Measurements from ENCODE around the gene FASLG. TPM values are rescaled to one million over a fixed set of nuclear protein-coding genes. Genes with fewer than 3 reads are reported as not detected.

Gene FASLG
- total and polyA plus RNA-seq, 8 donors, result 0.21 to 1.4 (median 0.55) TPM; not detected in 1

- H3K4me1 ChIP-seq, result no peaks in the 10 kb centered on the region
- ATAC-seq (no peak), DNase-seq (no peak)
- H3K4me3 ChIP-seq, result no peak overlapping the region
- H3K9me3 ChIP-seq, result no peaks in the 10 kb centered on the region
- H3K27me3 ChIP-seq, result no peaks in the 10 kb centered on the region
- TF ChIP-seq, protein P1, sequence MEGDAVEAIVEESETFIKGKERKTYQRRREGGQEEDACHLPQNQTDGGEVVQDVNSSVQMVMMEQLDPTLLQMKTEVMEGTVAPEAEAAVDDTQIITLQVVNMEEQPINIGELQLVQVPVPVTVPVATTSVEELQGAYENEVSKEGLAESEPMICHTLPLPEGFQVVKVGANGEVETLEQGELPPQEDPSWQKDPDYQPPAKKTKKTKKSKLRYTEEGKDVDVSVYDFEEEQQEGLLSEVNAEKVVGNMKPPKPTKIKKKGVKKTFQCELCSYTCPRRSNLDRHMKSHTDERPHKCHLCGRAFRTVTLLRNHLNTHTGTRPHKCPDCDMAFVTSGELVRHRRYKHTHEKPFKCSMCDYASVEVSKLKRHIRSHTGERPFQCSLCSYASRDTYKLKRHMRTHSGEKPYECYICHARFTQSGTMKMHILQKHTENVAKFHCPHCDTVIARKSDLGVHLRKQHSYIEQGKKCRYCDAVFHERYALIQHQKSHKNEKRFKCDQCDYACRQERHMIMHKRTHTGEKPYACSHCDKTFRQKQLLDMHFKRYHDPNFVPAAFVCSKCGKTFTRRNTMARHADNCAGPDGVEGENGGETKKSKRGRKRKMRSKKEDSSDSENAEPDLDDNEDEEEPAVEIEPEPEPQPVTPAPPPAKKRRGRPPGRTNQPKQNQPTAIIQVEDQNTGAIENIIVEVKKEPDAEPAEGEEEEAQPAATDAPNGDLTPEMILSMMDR (IDR thresholded peaks at IDR 0.05), result no peak
- no peak overlapping the region for H3K27ac ChIP-seq
- H3K36me3 ChIP-seq, result no peaks in the 10 kb centered on the region
- intact Hi-C loops (cut with DNase I), result no loop called here
Measured at GRCh38 chr1:172670791-172671190, 11.9 kb downstream of the FASLG start.

GRCh38 chr1:172671591-172671990 lies 12.7 kb downstream of the FASLG start:
- TF ChIP-seq, protein P1 (IDR thresholded peaks at IDR 0.05), result no peak
- Histone ChIP-seq H3K27ac (no peak overlapping the region), H3K36me3 (no peaks in the 10 kb centered on the region), H3K4me1 (no peaks in the 10 kb centered on the region), H3K4me3 (no peak overlapping the region), H3K9me3 (no peaks in the 10 kb centered on the region), H3K27me3 (no peaks in the 10 kb centered on the region)
- ATAC-seq (no peak), DNase-seq (no peak)
- intact Hi-C loops (cut with DNase I), result no loop called here

- DNase-seq (no peak), ATAC-seq (no peak)
- H3K4me3 ChIP-seq, result no peak overlapping the region
- no peaks in the 10 kb centered on the region for H3K36me3 ChIP-seq
- H3K27me3 ChIP-seq, result no peaks in the 10 kb centered on the region
- no peak overlapping the region for H3K27ac ChIP-seq
- no peaks in the 10 kb centered on the region for H3K9me3 ChIP-seq
- no peaks in the 10 kb centered on the region for H3K4me1 ChIP-seq
- intact Hi-C loops (cut with DNase I), result no loop called here
- TF ChIP-seq, protein P1 (IDR thresholded peaks at IDR 0.05), result no peak
Measured at GRCh38 chr1:172672720-172673119, 13.8 kb downstream of the FASLG start.

- no peaks in the 10 kb centered on the region for H3K27me3 ChIP-seq
- intact Hi-C loops (cut with DNase I), result no loop called here
- no peak overlapping the region for H3K27ac ChIP-seq
- TF ChIP-seq, protein P1 (IDR thresholded peaks at IDR 0.05), result no peak
- DNase-seq (no peak), ATAC-seq (no peak)
- H3K9me3 ChIP-seq, result no peaks in the 10 kb centered on the region
- no peak overlapping the region for H3K4me3 ChIP-seq
- no peaks in the 10 kb centered on the region for H3K36me3 ChIP-seq
- H3K4me1 ChIP-seq, result no peaks in the 10 kb centered on the region
Measured at GRCh38 chr1:172673761-172674160, 14.9 kb downstream of the FASLG start.

DNA sequence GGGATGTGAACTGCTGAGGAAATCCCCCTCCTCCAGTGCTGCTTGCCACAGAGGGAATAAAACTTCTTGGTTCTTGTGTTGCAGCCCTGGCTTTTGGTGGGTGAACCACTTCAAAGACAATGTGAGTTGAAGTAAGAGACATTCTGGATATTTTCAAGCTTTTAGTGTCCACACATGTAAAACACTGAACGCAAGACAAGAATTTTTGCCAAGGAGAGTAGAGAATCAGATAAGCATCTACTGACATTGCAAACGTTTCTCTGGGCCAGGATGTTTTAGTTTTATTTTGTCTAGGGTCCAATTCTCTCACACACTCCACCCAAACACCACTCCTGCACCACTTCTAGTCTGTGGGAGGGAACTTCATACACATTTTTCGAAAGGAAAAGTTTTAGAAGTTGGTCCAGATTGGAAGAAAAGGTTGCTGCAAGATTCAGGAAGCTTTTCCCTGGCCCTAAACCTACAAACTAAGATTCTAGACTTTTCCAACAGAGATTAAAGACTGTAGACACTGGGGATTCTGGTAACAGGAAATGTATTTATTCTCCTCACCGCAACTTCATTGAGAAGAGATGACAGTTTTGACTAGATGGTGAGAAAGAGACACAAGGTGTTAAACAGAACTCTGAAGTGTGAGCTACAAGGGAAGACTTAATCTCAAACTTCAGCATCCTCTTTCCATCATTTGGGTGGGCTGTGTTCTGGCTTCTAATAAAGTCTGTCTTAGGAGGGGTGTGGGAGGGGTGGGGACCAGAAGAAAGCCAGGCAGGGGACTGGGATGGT lies 16.1 kb downstream of the FASLG start:
- TF ChIP-seq, protein P1 (IDR thresholded peaks at IDR 0.05), result no peak
- ATAC-seq, result no peak
- Histone ChIP-seq H3K9me3 (no peaks in the 10 kb centered on the region), H3K4me3 (no peak overlapping the region), H3K27me3 (no peaks in the 10 kb centered on the region), H3K4me1 (no peaks in the 10 kb centered on the region), H3K36me3 (no peaks in the 10 kb centered on the region), H3K27ac (no peak overlapping the region)
- intact Hi-C loops (cut with DNase I), result no loop called here
- no peak for DNase-seq

Measured in left lung (tissue), 10 donors.